Neural cell (in vitro differentiated cells): ENCODE data around the gene PHOSPHO1.
"Not testable (repeated sequence)": the region's sequence is repeated elsewhere in the genome, so short reads cannot be mapped to it uniquely, and the experiment has no call there.

Experiments
- CTCF ChIP-seq: fragments of 450-650 bp; IDR thresholded peaks from 2 replicates; pipeline ENCODE4 v1.5.1; 2014; ENCODE audit warnings: antibody characterized with exemption, mild to moderate bottlenecking, moderate library complexity; ENCODE audit not compliant: poor library complexity, severe bottlenecking
- EZH2 ChIP-seq: fragments of 200-600, 300-800 bp; shearing (Covaris generic), sonication (generic); IDR thresholded peaks from 2 replicates; pipeline ENCODE4 v1.6.1; 2014; ENCODE audit warnings: antibody characterized with exemption, low read length, borderline replicate concordance, mild to moderate bottlenecking; ENCODE audit not compliant: insufficient read depth, poor library complexity, severe bottlenecking

- not testable (repeated sequence) for TF ChIP-seq CTCF, EZH2
These were observed 31.0 kb upstream of the PHOSPHO1 start for GRCh38 chr17:49261540-49261939.
